Embryonic facial prominence (tissue), 1 donor: ENCODE results near the gene FSHR.

Experiments used
- DNase-seq: peaks from one replicate; pipeline ENCODE4 v3.0.0-alpha.2; 2016; ENCODE audit errors: extremely low spot score

FSHR gene

GRCh38 chr2:49154140-49154539, at the start of gene FSHR:
TSS of gene FSHR (minus strand) at chr2:49154515. CDS start at chr2:49154417, 98 bp downstream.
- no peak for DNase-seq

GRCh38 chr2:49199266-49199665, 45.0 kb upstream of the FSHR start:
- no peak for DNase-seq

- no peak for DNase-seq
Observed at GRCh38 chr2:49194701-49195100, 40.4 kb upstream of the FSHR start.

- DNase-seq: no peak
Observed at GRCh38 chr2:49192036-49192435, 37.7 kb upstream of the FSHR start.

- DNase-seq: no peak
Observed at GRCh38 chr2:49189512-49190225, 35.4 kb upstream of the FSHR start.

- no peak for DNase-seq
Observed at GRCh38 chr2:49186050-49186648, 31.8 kb upstream of the FSHR start.

- DNase-seq: no peak
Observed at GRCh38 chr2:49178656-49179055, 24.3 kb upstream of the FSHR start.

- DNase-seq: no peak
Observed at GRCh38 chr2:49177194-49177593, 22.9 kb upstream of the FSHR start.

GRCh38 chr2:49175831-49176230, 21.5 kb upstream of the FSHR start:
- no peak for DNase-seq

GRCh38 chr2:49174750-49175149, 20.4 kb upstream of the FSHR start:
- no peak for DNase-seq

GRCh38 chr2:49167131-49167530, 12.8 kb upstream of the FSHR start:
- DNase-seq: no peak

- no peak for DNase-seq
Observed at GRCh38 chr2:49165662-49166061, 11.3 kb upstream of the FSHR start.

GRCh38 chr2:49164729-49165128, 10.4 kb upstream of the FSHR start:
- no peak for DNase-seq

- no peak for DNase-seq
Observed at GRCh38 chr2:49162151-49162550, 7.8 kb upstream of the FSHR start.

GRCh38 chr2:49154891-49155290, 576 bp upstream of the FSHR start:
- no peak for DNase-seq

GRCh38 chr2:49153252-49153651, 1.1 kb downstream of the FSHR start:
- no peak for DNase-seq

- DNase-seq: no peak
Observed at GRCh38 chr2:49152824-49153223, 1.5 kb downstream of the FSHR start.

GRCh38 chr2:49146401-49146800, 7.9 kb downstream of the FSHR start:
- DNase-seq: no peak

GRCh38 chr2:49131801-49132200, 22.5 kb downstream of the FSHR start:
- DNase-seq: no peak

GRCh38 chr2:49129034-49129433, 25.3 kb downstream of the FSHR start:
- DNase-seq: no peak

- DNase-seq: no peak
Observed at GRCh38 chr2:49123600-49123999, 30.7 kb downstream of the FSHR start.

- DNase-seq: no peak
Observed at GRCh38 chr2:49122107-49122506, 32.2 kb downstream of the FSHR start.

- DNase-seq: no peak
Observed at GRCh38 chr2:49113046-49113445, 41.3 kb downstream of the FSHR start.

- DNase-seq: no peak
Observed at GRCh38 chr2:49111456-49111855, 42.9 kb downstream of the FSHR start.
